ENCODE results near the gene CHIT1. TPM values are rescaled to one million over a fixed set of nuclear protein-coding genes. Genes with fewer than 3 reads are reported as not detected.

Gene CHIT1
- polyA plus RNA-seq, 1 of the 3 experiments (the other 2 are of a cell fraction) = not detected

DNA sequence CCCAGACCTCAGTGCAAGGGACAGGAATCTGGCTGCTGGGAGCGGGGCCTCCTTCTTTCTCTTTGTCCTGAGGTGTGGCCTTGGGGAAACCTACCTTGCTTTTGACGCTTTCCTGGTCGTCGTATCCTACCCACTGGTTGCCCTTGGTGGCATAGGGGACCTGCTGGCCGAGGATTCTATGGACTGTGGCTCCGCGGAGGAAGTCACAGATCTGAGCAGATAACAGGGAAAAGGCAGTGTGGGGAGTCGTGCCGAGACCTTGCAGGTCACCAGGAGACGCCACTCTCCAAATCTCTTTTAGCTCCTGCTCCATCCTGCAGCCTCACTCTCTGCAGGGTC, 49.8 kb downstream of the CHIT1 start:
- ChIA-PET CTCF (interaction anchor here (1.2 to 2.9 kb wide), 3 partner anchors 36 to 62 kb away, joined by 6 to 14 read pairs (median 7); no protein-coding TSS in a partner anchor), POLR2A (no interaction called here)
- Histone ChIP-seq H3K27me3 (ENCODE audit: insufficient read depth) (no peaks in the 10 kb centered on the region), H3K27ac (ENCODE audit: low read depth in 2 of 2, low read length in 1 of 2) (no peak overlapping the region), H3K36me3 (replicated peaks in 1 of 2; ENCODE audit: control insufficient read depth in 1 of 2, insufficient read depth in 2 of 2, low read length in 1 of 2) (no peaks in the 10 kb centered on the region), H3K9me3 (no peaks in the 10 kb centered on the region), H3K4me2 (no peak overlapping the region), H3K9ac (no peak overlapping the region), H3K4me3 (ENCODE audit: low read depth in 2 of 2, low read length in 1 of 2) (no peak overlapping the region), H3K4me1 (ENCODE audit: control insufficient read depth in 1 of 2, insufficient read depth in 2 of 2, low read depth in 1 of 2, low read length in 1 of 2) (peaks cover 17 to 37% of the 10 kb centered on the region in 2 experiments; a peak in 2 of 4 replicates), H3K9me2 (no peaks in the 10 kb centered on the region), H3F3A (replicated peaks; ENCODE audit: insufficient read depth) (no peaks in the 10 kb centered on the region), H4K20me1 (ENCODE audit: insufficient read depth) (no peaks in the 10 kb centered on the region), H3K79me2 (ENCODE audit: insufficient read depth) (no peaks in the 10 kb centered on the region), H2AFZ (ENCODE audit: low read depth) (no peak overlapping the region)
- DNase-seq = no peak
- no peak for TF ChIP-seq MXI1 (IDR thresholded peaks at IDR 0.05; ENCODE audit: low read depth, low read length)
- TF ChIP-seq CHD2 (IDR thresholded peaks at IDR 0.05; ENCODE audit: low read length, partially characterized antibody) = no peak
- TF ChIP-seq, protein P1, sequence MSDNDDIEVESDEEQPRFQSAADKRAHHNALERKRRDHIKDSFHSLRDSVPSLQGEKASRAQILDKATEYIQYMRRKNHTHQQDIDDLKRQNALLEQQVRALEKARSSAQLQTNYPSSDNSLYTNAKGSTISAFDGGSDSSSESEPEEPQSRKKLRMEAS (IDR thresholded peaks at IDR 0.05; ENCODE audit: low read depth) = no peak
- TF ChIP-seq RXRA (IDR thresholded peaks at IDR 0.05; ENCODE audit: borderline replicate concordance, low read depth) = no peak
- TF ChIP-seq EP300 (IDR thresholded peaks at IDR 0.05; ENCODE audit: borderline replicate concordance in 1 of 2, low read depth in 1 of 2, low read length in 1 of 2) = no peak
- TF ChIP-seq, protein P2, sequence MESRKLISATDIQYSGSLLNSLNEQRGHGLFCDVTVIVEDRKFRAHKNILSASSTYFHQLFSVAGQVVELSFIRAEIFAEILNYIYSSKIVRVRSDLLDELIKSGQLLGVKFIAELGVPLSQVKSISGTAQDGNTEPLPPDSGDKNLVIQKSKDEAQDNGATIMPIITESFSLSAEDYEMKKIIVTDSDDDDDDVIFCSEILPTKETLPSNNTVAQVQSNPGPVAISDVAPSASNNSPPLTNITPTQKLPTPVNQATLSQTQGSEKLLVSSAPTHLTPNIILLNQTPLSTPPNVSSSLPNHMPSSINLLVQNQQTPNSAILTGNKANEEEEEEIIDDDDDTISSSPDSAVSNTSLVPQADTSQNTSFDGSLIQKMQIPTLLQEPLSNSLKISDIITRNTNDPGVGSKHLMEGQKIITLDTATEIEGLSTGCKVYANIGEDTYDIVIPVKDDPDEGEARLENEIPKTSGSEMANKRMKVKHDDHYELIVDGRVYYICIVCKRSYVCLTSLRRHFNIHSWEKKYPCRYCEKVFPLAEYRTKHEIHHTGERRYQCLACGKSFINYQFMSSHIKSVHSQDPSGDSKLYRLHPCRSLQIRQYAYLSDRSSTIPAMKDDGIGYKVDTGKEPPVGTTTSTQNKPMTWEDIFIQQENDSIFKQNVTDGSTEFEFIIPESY (IDR thresholded peaks at IDR 0.05; ENCODE audit: borderline replicate concordance, low read depth) = no peak
- no peak for TF ChIP-seq POLR2AphosphoS5 (IDR thresholded peaks at IDR 0.05; ENCODE audit: low read depth, low read length)
- no peak for TF ChIP-seq FOXJ3 (CRISPR knock-in tag; IDR thresholded peaks at IDR 0.05)
- TF ChIP-seq RAD21 (IDR thresholded peaks at IDR 0.05; ENCODE audit: low read length) = no peak
- no peak for TF ChIP-seq NRF1 (IDR thresholded peaks at IDR 0.05; ENCODE audit: low read depth, low read length)
- TF ChIP-seq TEAD4 (IDR thresholded peaks at IDR 0.05; ENCODE audit: borderline replicate concordance, insufficient read depth) = no peak
- TF ChIP-seq, protein P3, sequence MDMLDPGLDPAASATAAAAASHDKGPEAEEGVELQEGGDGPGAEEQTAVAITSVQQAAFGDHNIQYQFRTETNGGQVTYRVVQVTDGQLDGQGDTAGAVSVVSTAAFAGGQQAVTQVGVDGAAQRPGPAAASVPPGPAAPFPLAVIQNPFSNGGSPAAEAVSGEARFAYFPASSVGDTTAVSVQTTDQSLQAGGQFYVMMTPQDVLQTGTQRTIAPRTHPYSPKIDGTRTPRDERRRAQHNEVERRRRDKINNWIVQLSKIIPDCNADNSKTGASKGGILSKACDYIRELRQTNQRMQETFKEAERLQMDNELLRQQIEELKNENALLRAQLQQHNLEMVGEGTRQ (IDR thresholded peaks at IDR 0.05; ENCODE audit: borderline replicate concordance, low read depth, low read length) = no peak
- TF ChIP-seq YY1 (IDR thresholded peaks at IDR 0.05; ENCODE audit: low read depth) = no peak
- TF ChIP-seq RFX5 (IDR thresholded peaks at IDR 0.05; ENCODE audit: low read length) = no peak
- TF ChIP-seq SIN3A (IDR thresholded peaks at IDR 0.05; ENCODE audit: borderline replicate concordance, low read depth, low read length) = no peak
- TF ChIP-seq MEF2A (IDR thresholded peaks at IDR 0.05; ENCODE audit: borderline replicate concordance, low read depth) = no peak
- TF ChIP-seq JUND (IDR thresholded peaks at IDR 0.05) = no peak
- TF ChIP-seq GATA2 (CRISPR knock-in tag; IDR thresholded peaks at IDR 0.05) = no peak
- WGBS (ENCODE audit: low lambda C conversion rate) = 94% methylated on average over 10 of the region's 10 CpGs
